ENCODE measurements around the gene METTL16. TPM values are rescaled to one million over a fixed set of nuclear protein-coding genes. Genes with fewer than 3 reads are reported as not detected.

Gene METTL16
- total RNA-seq, 1 experiment from 2014 or later: 29.2 TPM

Other genes starting within 250 kb of the METTL16 start
- gene SMG6, start 208.1 kb downstream of the METTL16 start, total RNA-seq (2014; rRNA removed; shearing (Covaris generic)): 18.9 and 36.8 TPM in 2 replicates
- gene SRR, start 207.9 kb downstream of the METTL16 start, total RNA-seq (2014; rRNA removed; shearing (Covaris generic)): 16.4 and 27.2 TPM in 2 replicates
- 50.8 and 66.1 TPM in 2 replicates for gene TSR1, start 175.4 kb downstream of the METTL16 start, total RNA-seq (2014; rRNA removed; shearing (Covaris generic))
- 13.9 and 23.0 TPM in 2 replicates for gene SGSM2, start 174.4 kb downstream of the METTL16 start, total RNA-seq (2014; rRNA removed; shearing (Covaris generic))
- gene MNT, start 110.8 kb downstream of the METTL16 start, total RNA-seq (2014; rRNA removed; shearing (Covaris generic)): 1.5 and 3.2 TPM in 2 replicates
- 70.9 and 109 TPM in 2 replicates for gene PAFAH1B1, start 81.8 kb upstream of the METTL16 start, total RNA-seq (2014; rRNA removed; shearing (Covaris generic))
- 12.9 and 21.6 TPM in 2 replicates for gene CLUH, start 199.9 kb upstream of the METTL16 start, total RNA-seq (2014; rRNA removed; shearing (Covaris generic))
- gene CCDC92B, start 237.8 kb upstream of the METTL16 start, total RNA-seq (2014; rRNA removed; shearing (Covaris generic)): not detected in 2 replicates